Measurements from ENCODE around the gene TOR1A.

Gene TOR1A, protein sequence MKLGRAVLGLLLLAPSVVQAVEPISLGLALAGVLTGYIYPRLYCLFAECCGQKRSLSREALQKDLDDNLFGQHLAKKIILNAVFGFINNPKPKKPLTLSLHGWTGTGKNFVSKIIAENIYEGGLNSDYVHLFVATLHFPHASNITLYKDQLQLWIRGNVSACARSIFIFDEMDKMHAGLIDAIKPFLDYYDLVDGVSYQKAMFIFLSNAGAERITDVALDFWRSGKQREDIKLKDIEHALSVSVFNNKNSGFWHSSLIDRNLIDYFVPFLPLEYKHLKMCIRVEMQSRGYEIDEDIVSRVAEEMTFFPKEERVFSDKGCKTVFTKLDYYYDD

DNA sequence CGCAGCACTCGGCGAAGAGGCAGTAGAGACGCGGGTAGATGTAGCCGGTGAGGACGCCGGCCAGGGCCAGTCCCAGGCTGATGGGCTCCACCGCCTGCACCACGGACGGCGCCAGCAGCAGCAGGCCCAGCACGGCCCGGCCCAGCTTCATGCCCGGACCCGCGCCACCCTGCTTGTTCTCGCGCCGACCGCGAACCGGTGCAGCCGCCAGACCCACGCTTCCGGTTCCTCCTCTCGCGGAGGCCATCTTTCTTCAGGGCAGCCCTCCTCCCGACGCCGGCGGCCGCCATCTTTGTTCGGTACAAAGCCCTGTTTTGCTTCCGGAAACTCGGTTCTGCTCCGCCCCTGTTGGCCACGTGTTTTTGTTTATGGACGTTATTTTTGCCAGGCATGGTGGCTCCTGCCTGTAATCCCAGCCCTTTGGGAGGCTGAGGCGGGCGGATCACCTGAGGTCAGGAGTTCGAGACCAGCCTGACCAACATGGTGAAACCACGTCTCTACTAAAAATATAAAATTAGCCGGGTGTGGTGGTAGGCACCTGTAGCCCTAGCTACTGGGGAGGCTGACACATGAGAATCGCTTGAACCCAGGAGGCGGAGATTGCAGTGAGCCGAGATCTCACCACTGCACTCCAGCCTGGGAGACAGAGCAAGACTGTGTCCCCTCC, at the start of gene TOR1A:
TOR1A (minus strand) TSS at position 202 of the 667 bp plus-strand sequence; CDS start at position 151, 51 bp downstream.
- peak; percentile 90 to 98 (median 94) for DNase-seq
- intact Hi-C loops (cut with DNase I): loop anchor here (1.0 kb wide), 1 partner anchor 21 kb away; the partner anchor contains the start of gene TOR1B

DNA sequence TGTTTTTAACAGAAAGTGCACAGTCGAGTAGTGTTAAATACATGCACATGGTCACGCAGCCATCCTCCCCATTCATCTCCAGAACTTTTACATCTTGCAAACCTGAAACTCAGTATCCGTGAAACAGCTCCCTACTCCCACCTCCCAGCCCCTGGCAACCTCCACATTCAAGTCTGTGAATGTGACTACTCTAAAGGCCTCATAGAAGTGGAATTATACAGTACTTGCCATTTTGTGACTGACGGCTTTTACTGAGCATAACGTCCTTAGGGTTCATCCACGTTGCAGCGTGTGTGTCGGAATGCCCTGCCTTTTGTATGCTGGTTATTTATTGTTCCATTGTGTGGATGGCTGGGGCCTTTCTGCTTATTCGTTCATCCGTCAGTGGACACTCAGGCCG, 47.1 kb upstream of the TOR1A start:
- DNase-seq: peak in 1 of 10 donors; percentile 17
- intact Hi-C loops (cut with DNase I): no loop called here

DNA sequence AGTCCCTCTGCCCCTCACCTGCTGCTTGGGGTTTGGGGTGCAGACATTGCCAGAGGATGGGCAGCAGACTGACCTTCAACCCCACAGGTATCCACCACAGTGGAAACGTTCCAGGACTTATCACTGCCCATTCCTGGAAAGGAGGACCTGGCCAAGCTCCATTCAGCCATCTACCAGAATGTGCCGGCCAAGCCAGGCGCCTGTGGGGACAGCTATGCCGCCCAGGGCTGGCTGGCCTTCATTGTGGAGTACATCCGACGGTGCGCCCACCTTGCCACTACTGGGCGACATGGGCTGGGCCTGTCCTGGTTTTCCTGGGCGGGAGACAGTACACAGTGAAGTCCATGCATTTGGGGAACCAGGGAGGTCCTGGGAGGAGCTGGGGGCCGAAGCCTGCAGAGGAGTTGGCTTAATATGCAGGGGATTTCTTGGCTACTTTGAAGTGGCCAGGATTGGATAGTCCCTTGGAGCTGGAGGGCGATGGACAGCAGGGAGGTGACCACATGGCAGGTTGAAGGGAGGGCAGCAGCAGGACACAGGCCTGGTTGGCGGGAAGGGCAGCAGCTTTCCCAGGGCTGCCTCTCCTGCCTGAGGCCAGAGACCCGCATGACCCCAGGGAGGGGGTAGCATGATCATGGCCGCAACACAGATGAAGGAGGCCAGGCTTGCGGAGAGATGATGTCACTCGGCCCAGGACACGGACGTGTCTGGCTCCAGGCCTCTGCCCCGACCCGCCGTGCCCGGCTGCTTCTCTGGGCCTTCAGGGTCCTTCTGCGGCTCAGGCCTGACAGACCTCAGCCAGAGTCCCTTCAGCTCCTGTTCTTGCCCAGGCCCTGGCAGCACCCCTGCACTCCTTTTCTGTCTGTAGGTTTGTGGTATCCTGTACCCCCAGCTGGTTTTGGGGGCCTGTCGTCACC, 45.9 kb upstream of the TOR1A start:
- DNase-seq: peak in 2 of 10 donors; percentile 68 to 77
- intact Hi-C loops (cut with DNase I): no loop called here

DNA sequence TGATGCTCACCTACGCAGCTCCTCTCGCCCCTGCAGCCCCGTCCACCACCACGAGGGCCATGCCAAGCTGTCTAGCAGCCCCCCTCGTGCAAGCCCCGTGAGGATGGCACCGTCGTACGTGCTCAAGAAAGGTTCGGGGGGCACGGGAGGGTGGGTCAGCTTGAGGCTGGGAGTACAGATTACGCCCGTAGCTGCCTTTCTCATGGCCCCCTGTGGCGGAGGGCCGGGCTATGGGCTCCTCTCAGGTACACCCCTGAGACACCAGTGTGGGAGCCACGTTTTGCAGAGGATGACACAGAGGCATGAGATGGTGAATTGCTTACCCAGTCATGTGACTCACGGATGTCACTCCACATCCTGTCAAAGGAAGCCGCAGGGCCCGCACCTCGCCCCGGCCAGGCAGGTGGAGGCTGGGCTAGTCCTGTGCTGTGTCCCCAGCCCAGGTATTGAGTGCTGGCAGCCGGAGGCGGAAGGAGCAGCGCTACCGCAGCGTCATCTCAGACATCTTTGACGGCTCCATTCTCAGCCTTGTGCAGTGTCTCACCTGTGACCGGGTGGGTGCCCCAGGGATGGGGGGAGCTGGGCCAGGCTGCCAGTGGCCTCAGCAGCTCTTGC, 45.0 kb upstream of the TOR1A start:
- peak in 2 of 10 donors; percentile 78 to 83 for DNase-seq

DNA sequence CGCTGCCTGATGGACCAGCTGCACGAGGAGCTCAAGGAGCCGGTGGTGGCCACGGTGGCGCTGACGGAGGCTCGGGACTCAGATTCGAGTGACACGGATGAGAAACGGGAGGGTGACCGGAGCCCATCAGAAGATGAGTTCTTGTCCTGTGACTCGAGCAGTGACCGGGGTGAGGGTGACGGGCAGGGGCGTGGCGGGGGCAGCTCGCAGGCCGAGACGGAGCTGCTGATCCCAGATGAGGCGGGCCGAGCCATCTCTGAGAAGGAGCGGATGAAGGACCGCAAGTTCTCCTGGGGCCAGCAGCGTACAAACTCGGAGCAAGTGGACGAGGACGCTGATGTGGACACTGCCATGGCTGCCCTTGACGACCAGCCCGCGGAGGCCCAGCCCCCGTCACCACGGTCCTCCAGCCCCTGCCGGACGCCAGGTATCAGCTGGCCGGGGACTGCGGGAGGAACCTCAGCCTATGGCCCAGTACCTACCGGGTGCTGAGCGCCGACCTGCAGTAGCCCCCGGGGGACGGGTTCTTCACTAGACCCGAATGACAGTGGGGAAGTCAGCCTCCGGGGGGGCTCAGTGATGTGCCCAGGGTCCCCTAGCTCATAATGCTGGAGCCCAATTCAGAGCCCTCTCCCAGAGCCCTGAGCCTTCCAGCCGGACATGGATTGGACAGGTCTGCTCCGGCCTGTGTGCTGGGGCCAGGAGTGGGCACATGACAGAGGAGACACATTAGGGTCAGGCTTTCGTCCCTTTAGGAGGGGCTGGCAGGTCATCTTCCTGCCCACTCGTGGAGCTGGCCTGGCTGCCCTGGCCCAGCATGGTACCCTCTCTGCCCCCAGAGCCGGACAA, 44.3 kb upstream of the TOR1A start:
- DNase-seq: peak in 2 of 10 donors; percentile 68 to 71
- intact Hi-C loops (cut with DNase I): no loop called here

More for the DNA sequence above, 45.0 kb upstream of the TOR1A start:
- intact Hi-C loops (cut with DNase I): no loop called here

DNA sequence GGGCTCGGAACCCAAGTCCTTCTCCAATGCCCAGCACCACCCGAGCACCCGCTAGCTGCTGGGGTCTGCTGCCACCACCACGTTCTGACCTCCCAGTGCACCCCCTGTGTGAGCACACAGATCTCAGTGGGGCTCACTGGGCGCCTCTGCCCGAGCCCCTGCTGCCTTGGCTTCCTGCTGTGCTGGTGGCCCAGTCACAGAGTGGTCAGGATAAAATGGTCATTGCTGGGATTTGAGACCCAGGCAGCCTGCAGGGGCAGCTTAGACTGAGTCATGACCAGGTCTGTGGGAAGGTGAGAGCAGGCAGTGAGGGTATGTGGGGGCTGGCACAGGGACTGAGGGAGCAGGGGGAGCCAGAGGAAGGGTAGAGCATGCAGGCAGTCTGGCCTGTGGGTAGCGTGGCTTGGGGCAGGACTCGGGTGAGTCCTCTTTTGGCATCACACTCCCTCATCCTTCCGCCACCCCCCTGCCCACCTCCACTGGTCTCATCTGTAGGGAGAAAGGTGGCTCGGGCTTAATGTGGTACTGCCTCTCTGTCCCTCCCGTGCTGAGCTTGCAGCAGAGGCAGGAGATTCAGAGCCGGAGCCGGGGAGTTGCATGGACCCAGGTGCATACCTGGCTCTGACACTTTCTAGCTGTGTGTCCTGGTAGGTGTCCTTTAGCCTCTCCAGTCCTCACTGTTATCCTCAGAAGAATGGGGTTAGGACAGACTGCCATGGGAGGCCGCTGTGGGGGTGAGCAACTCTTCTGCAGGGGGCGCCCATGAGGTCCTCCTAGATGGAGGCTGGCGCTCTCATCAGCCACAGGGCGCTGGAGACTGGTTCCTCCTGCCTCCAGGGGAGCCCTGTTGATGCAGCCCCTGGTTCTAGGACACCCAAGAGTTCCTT, 43.4 kb upstream of the TOR1A start:
- DNase-seq: peak in 1 of 10 donors; percentile 49
- intact Hi-C loops (cut with DNase I): no loop called here

DNA sequence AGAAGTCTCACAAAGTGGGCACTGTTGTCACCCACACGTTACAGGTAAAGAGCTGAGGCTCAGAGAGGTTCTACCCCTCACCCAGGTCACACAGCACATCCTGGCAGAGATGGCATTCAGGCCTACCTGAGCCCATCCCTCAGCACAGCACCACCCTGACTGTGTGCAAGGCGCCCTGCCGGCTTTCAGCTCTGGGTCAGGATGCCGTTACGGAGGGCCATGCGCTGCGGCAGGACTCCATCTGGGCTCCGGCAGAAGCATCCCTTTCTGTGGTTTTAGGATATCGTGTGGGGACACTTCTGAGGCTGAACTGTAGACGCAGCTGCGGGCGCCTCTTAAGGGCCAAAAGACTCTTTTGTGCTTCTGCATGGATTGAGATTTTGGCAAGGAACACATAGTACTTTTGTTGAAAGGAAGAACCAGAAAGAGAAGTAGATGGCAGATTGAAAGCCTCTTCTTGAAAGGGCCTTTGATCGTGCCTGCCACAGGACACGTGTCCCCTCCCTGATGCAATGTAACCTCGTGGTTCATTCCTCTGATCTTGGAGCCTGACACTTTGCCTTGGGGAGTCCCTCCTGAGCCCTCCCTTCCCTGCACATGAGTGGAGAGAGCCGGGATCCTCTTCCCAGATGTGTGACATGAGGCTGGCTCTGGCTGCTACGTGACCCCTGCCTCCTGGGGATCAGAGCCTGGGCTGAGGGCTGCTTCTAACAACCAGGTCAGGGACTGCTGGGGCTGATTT, 42.6 kb upstream of the TOR1A start:
- DNase-seq: peak in 1 of 10 donors; percentile 69
- intact Hi-C loops (cut with DNase I): no loop called here

DNA sequence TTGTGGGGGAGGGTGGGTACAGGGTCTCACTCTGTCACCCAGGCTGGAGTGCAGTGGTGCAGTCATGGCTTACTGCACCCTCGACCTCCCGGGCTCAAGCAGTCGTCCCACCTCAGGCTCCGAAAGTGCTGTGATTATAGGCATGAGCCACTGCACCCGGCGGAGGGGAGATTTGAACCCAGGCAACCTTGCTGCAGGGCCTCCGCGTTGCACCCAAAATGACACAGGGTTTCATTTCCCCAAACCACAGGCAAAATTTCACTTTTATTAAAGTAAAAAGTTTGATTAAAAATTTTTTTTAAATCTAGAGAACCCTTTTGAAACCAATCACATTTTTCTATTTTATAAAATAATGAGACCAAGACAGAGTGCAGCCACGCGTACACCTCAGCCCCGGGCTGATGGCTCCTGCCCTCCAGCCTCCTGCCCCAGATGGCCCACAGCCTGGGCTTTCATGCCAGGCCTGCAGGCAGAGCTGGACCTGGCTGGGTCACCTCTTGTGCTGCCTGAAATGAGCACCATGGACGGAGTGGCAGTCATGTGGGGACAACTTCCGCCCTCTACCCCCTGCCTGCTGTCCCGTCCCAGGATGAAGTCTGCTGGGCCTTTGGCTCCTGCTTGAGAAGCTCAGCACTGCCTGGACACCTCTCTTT, 41.9 kb upstream of the TOR1A start:
- intact Hi-C loops (cut with DNase I): no loop called here
- DNase-seq: peak in 2 of 10 donors; percentile 67 to 72

DNA sequence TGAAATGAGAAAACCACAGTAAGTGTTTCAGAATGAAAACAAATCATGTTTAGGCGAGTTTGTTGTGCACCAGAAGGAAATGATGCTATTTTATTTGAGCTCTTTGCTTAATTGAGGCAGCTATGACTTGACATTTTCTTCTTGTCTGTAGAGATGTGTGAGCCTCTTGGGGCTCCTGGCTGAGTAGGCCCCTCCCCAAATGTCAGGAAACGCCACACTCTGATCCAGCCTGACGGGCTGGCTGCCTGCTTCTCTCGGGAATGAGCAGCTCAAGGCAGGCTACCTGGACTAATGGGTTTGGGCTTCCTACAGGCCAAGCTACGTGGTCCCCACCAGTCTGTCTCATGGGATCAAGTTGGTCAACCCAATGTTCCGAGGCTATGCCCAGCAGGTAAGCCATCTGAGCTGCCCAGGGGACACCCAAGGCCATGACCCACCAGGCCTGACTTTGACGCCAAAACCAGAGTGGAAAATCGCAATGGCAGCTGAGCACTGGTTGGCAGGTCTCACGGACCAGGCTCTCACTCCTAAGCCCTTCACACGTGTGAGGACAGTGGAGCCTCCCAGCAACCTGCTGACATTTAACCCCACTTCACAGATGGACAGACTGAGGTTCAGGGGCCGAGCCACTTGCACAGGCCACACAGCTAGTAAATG, 41.2 kb upstream of the TOR1A start:
- intact Hi-C loops (cut with DNase I): no loop called here

DNA sequence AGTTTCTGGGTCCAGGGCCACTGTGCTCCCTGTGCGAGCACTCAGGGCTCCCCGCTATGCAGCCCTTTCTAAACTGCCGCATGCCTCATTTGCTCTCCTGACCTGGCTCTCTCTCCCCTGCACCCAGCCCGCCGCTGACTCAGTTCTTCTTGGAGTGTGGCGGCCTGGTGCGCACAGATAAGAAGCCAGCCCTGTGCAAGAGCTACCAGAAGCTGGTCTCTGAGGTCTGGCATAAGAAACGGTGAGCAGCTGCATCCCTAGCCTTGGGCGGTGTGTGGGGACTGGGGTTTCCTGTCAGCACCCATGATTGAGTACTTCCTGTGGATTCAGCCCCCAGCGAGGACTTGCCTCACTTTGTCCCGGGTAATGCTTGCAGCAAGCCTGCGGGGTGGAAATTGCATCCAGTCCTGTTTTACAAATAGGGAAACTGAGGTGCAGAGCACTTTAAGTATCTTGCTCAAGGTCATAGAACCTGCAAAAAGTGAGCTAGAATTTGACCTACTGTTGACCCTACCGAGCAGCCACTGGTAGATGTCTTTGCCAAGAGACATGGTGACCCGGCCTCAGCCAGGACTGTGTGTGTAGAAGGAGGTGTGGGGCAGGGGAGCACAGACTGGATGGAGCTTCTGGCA, 39.2 kb upstream of the TOR1A start:
- intact Hi-C loops (cut with DNase I): no loop called here
- DNase-seq: peak in 2 of 10 donors; percentile 34 to 38

More for the DNA sequence above, 41.2 kb upstream of the TOR1A start:
- peak in 2 of 10 donors; percentile 24 to 55 for DNase-seq

DNA sequence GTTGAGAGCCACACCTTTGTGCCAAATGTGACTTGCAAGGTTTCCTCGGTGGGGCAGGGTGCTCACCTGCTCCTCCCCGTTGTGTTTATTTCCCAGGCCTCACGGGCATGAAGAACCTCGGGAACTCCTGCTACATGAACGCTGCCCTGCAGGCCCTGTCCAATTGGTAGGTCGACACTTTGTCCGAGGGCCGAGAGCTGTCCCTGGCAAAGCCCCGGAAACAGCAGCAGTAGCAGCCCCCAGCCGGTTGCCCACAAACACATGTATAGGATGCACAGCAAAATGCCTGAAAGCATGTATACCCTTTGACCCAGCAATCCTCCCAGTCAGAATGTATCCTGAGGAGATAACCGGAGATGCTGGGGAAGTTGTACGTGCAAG, 37.5 kb upstream of the TOR1A start:
- intact Hi-C loops (cut with DNase I): no loop called here
- peak in 2 of 10 donors; percentile 56 to 59 for DNase-seq

DNA sequence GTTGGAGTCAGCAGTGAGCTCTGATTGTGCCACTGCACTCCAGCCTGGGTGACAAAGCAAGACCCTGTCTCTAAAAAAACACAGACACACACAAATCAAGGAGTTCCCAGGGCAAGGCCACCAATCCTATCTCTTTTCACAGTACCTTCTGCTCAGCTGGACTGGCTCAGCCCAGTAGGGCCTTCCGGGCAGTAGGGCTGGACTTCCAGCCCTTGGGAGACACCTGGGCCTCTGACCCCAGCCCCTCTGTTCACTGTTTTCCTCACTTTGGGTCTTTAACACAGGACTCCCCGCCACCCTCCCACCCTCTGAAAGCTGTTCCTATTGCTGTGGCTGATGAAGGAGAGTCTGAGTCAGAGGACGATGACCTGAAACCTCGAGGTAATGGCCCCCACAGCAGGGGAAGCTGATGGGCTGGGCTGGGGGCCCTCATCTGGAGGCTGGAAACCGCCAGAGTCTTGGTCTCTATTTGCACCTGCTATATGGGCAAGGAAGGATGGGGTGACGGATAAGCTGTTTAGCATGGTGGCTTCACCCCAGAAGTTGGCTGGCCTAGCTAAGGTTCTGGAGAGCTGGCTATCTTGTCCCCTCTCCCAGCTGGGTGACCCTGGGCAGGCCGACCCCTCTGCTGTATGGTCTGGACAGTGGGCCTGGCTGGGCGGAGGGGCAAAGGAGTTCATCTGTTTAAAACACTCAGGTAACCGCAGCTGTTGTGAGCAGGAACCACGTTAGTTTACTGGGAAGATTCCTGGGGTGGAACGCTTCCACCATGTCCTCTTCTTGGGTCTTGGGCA, 36.9 kb upstream of the TOR1A start:
- DNase-seq: peak in 2 of 10 donors; percentile 24 to 55
- intact Hi-C loops (cut with DNase I): no loop called here

DNA sequence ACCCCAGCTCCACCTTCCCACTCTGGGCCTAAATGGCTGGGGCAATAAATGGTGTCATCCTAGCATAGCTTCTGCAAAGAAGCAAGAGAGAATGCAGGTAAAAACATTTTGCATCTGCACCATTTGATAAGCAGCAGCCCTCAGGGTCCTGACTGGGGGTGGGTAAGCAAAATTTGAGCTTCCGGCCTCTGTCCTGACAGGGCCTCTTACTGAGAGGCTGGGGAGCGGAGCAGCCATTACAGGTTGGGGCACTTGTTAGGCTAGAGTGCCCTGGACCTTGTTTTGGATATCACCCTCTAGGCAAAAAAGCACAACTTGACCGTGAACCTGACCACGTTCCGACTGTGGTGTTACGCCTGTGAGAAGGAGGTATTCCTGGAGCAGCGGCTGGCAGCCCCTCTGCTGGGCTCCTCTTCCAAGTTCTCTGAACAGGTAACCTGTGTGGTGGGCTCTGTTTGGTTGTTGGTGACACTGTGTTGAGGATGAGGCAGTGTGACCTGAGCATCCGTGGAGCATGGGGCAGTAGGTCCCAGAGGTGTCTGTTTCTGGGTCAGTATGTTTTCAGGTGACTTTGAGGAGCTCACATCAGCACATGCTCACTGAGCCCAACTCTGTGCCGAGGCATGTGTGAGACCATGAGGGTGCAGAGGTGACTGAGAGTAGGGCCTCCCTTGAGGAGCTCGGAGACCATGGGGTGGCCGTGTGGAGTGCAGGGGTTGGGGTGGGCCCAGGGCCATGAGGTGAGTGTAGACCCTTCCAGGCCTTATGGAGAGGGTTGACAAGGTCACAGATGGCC, 34.4 kb upstream of the TOR1A start:
- DNase-seq: peak in 2 of 10 donors; percentile 62 to 67
- intact Hi-C loops (cut with DNase I): no loop called here

DNA sequence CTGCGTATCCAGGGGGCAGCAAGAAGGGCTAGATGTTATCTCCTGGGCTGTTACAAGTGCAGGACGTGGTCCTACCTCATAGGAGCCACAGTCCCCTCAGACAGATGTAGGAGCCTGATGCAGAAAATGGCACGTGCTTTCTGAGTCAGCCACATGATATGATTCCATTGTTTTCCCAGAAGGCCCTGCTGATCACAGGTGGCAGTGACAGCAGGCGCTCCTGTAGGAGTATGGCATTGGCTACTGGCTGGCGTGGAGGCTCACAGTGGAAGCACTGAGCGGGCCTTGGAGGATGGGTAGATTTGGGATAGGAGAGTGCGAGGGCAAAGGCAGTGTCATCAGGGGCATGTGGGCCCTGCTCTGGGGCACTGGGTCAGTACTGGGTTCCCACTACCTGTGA, 33.3 kb upstream of the TOR1A start:
- intact Hi-C loops (cut with DNase I): no loop called here
- peak in 1 of 10 donors; percentile 62 for DNase-seq

Measured in posterior cingulate gyrus (tissue), 11 donors.